Transverse colon (tissue), 4 donors: ENCODE data around the gene ECM2. TPM values are rescaled to one million over a fixed set of nuclear protein-coding genes. Genes with fewer than 3 reads are reported as not detected.

Experiments
- DNase-seq: peaks from one replicate; pipeline ENCODE4 v3.0.0-alpha.2; 2019
- H3K27ac ChIP-seq, 4 donors: fragments of 200-600 bp; sonication (generic); 2 replicates each; pipeline ENCODE4 v1.5.1; 2016 to 2018; ENCODE audit warnings: inconsistent platforms in 4 of 4
- H3K27me3 ChIP-seq: fragments of 200-600 bp; sonication (generic); 2 replicates; pipeline ENCODE4 v1.5.1; 2017; ENCODE audit warnings: inconsistent platforms
- H3K36me3 ChIP-seq, 4 donors: fragments of 200-600 bp; sonication (generic); 2 replicates each; pipeline ENCODE4 v1.5.1; 2017 to 2019; ENCODE audit warnings: inconsistent platforms in 4 of 4
- H3K4me1 ChIP-seq, 4 donors: fragments of 200-600 bp; sonication (generic); 2 replicates each; pipeline ENCODE4 v1.5.1; 2017 to 2020; ENCODE audit warnings: inconsistent platforms in 4 of 4
- H3K4me3 ChIP-seq, 4 donors: fragments of 200-600 bp; sonication (generic); 1 replicate in 1 of 4; 2 replicates in 3 of 4; pipeline versions ENCODE4 v1.5.1 to v1.6.1; 2017 to 2019; ENCODE audit warnings: inconsistent platforms in 4 of 4
- H3K9me3 ChIP-seq, 2 donors: fragments of 200-600 bp; sonication (generic); 2 replicates each; pipeline ENCODE4 v1.5.1; 2017 to 2019; ENCODE audit warnings: inconsistent platforms in 2 of 2
- EP300 ChIP-seq: sonication (generic); formaldehyde crosslinking; IDR thresholded peaks from one replicate; pipeline ENCODE4 v1.6.1; 2017; ENCODE audit warnings: antibody characterized with exemption, low read depth
- POLR2A ChIP-seq: fragments of 450-650 bp; IDR thresholded peaks from one replicate; pipeline ENCODE4 v1.6.1; 2016; ENCODE audit warnings: antibody characterized with exemption, mild to moderate bottlenecking, moderate library complexity
- POLR2AphosphoS5 ChIP-seq, 3 donors: sonication (generic); formaldehyde crosslinking; IDR thresholded peaks; one replicate each; pipeline ENCODE4 v1.6.1; 2016; ENCODE audit warnings: antibody characterized with exemption in 3 of 3
- WGBS, 2 donors: methylation state at CpG; one replicate each; pipeline ENCODE4 v1.1.5; 2018; ENCODE audit warnings: low coverage in 1 of 2; 5-methylcytosine and 5-hydroxymethylcytosine counted together
- in situ Hi-C, 4 donors: fragments of 200-750 bp; cut with MboI; loops; one replicate each; pipeline versions ENCODE4 v1.15.0 to v1.15.1; 2017; ENCODE audit warnings: low sequenced_read_pairs in 3 of 4, low pct_ligation_motif_present in 1 of 4, low pct_unique_long_range_greater_than_20kb in 1 of 4
- intact Hi-C: fragments of 100-400 bp; cut with DNase I; formaldehyde crosslinking; loops from one replicate; pipeline ENCODE4 v1.15.1; 2023; ENCODE audit warnings: low total_unique reads
- total RNA-seq, 4 donors: library from RNA; depleted of rRNA; stranded (reverse); fragments of >200 nt; gene quantifications; one replicate each; pipeline ENCODE4 v1.1.0, GENCODE V29; 2016
- TF ChIP-seq, protein P1 (sequence below), 5 experiments: fragments of 200-600 bp in 3 of 5; fragments of 450-650 bp in 2 of 5; sonication (generic) in 3 of 5; IDR thresholded peaks; 1 replicate in 2 of 5; 2 replicates in 3 of 5; pipeline ENCODE4 v1.5.1; 2016 to 2017; ENCODE audit warnings: antibody characterized with exemption in 5 of 5, inconsistent platforms in 3 of 5, mild to moderate bottlenecking in 2 of 5, moderate library complexity in 1 of 5

The ECM2 gene
- total RNA-seq, 4 donors from 2014 or later = 0.37 to 7.2 (median 3.1) TPM

DNA sequence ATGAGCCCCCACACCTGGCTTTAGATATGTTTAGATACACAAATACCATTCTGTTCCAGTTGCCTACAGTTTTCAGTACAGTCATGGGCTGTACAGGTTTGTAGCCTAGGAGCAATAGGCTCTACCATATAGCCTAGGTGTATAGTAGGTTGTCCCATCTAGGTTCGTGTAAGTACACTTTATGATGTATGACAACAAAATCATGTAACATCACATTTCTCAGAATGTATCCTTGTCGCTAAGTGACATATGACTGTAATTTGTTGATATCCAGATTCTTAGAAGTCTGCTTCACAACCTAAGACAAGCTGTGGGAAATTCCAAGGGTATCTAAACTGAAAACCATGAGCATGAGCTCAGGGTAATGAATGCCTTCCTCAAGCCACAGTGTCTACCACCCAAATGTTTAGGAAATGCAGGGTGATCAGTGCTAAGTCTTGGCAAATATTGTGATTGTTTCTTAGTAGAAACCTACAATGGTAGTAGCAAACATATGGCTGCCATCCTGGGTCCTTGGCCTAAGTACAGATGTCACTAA, 8.4 kb downstream of the ECM2 start:
- WGBS, 2 donors = 74 to 88% methylated on average over 2 of the region's 2 CpGs
- in situ Hi-C loops = no loop called here
- no peak for DNase-seq

DNA sequence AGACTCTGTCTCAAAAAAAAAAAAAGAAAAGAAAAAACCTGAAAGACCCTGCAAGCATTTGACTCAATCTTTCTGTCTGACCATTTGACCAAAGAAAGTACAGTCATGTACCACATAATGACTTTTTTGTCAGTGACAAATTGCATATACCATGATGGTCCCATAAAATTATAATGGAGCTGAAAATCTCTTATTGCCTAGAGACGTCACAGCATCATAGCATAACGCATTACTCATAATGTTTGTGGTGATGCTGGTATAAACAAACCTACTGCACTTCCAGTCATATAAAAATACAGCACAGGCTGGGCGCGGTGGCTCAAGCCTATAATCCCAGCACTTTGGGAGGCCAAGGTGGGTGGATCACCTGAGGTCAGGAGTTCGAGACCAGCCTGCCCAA, 10.5 kb downstream of the ECM2 start:
- intact Hi-C loops (no loop called here), in situ Hi-C loops (no loop called here)
- H3K9me3 ChIP-seq = no peaks in the 10 kb centered on the region
- TF ChIP-seq EP300 (no peak), POLR2A (no peak), POLR2AphosphoS5 (IDR thresholded peaks at IDR 0.05) (no peak)
- TF ChIP-seq, protein P1, sequence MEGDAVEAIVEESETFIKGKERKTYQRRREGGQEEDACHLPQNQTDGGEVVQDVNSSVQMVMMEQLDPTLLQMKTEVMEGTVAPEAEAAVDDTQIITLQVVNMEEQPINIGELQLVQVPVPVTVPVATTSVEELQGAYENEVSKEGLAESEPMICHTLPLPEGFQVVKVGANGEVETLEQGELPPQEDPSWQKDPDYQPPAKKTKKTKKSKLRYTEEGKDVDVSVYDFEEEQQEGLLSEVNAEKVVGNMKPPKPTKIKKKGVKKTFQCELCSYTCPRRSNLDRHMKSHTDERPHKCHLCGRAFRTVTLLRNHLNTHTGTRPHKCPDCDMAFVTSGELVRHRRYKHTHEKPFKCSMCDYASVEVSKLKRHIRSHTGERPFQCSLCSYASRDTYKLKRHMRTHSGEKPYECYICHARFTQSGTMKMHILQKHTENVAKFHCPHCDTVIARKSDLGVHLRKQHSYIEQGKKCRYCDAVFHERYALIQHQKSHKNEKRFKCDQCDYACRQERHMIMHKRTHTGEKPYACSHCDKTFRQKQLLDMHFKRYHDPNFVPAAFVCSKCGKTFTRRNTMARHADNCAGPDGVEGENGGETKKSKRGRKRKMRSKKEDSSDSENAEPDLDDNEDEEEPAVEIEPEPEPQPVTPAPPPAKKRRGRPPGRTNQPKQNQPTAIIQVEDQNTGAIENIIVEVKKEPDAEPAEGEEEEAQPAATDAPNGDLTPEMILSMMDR (IDR thresholded peaks at IDR 0.05) = no peak
- H3K27ac ChIP-seq = no peak overlapping the region
- DNase-seq = no peak
- no peaks in the 10 kb centered on the region for H3K27me3 ChIP-seq
- H3K4me3 ChIP-seq = no peak overlapping the region
- 90% methylated on average over 5 of the region's 5 CpGs; no CpG with 5 or more reads in 1 of the 2 donors for WGBS, 2 donors
- H3K36me3 ChIP-seq = no peaks in the 10 kb centered on the region
- no peaks in the 10 kb centered on the region for H3K4me1 ChIP-seq

More for the DNA sequence above, 8.4 kb downstream of the ECM2 start:
- Histone ChIP-seq H3K36me3 (no peaks in the 10 kb centered on the region), H3K9me3 (no peaks in the 10 kb centered on the region), H3K27ac (no peak overlapping the region), H3K27me3 (no peaks in the 10 kb centered on the region), H3K4me3 (no peak overlapping the region), H3K4me1 (no peaks in the 10 kb centered on the region)
- intact Hi-C loops = no loop called here
- TF ChIP-seq EP300 (no peak), POLR2AphosphoS5 (IDR thresholded peaks at IDR 0.05) (no peak), POLR2A (no peak)
- TF ChIP-seq, protein P1 (IDR thresholded peaks at IDR 0.05) = no peak

DNA sequence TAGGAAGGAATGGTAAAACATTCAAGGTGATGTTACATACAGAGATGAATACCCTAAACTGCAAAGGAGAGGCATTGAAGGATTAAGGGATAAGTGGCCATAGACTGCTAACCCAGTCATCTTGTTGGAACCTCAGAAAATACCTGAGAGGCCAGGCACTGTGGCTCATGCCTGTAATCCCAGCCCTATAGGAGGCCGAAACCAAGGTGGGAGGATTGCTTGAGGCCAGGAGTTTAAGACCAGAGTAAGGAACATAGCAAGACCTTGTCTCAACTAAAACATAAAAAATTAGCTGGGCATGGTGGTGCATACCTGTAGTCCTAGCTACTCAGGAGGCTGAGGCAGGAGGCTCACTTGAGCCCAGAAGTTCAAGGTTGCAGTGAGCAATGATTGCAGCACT, 10.9 kb downstream of the ECM2 start:
- H3K4me1 ChIP-seq = no peaks in the 10 kb centered on the region
- no peaks in the 10 kb centered on the region for H3K36me3 ChIP-seq
- H3K27me3 ChIP-seq = no peaks in the 10 kb centered on the region
- DNase-seq = no peak
- no peak overlapping the region for H3K4me3 ChIP-seq
- TF ChIP-seq POLR2A (no peak), EP300 (no peak), POLR2AphosphoS5 (IDR thresholded peaks at IDR 0.05) (no peak)
- TF ChIP-seq, protein P1 (IDR thresholded peaks at IDR 0.05) = no peak
- no peak overlapping the region for H3K27ac ChIP-seq
- H3K9me3 ChIP-seq = no peaks in the 10 kb centered on the region
- WGBS, 2 donors = 100% methylated on average over 1 of the region's 1 CpG
- in situ Hi-C loops (no loop called here), intact Hi-C loops (no loop called here)

DNA sequence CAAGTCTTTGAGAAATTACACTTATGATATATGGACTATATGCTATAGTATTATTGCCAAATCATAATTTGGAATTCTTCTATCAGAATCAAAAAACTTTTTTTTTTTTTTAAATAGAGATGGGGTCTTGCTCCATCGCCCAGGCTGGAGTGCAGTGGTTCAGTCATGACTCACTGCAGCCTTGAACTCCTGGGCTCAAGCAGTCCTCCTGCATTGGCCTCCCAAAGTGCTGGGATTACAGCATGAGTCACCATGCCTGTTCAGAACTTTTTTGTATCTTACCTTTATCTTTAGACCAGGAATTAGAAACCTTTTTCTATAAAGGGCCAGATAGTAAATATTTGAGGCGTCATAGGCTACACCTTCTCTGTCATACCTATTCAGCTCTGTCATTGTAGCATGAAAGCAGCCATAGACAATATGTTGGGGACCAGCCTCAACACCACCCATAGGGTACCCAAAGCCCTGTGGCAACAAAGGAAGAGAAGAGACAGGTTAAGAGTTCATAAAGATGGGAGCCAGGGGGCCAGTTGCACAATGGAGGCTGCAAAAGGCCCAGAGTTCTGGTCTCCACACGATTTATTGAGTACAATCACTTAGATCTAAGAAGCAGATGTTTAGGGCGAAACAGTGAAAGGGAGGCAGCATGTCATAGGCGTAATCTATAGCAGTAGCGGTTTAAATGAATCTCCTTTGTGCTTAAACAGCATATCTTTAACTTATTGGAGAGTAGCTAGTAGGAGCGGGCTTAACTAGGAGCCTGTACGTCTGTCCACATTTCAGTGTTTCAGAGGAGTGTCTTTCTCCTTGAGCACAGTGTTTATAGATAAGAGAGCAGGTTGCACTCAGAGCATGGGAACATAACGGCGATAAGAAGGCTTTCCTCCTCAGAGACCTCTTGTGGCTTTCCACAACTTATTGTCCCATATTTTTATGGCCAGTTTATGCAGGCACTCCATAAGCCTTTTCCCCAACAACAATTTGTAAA, 12.5 kb downstream of the ECM2 start:
- no peak for DNase-seq
- Histone ChIP-seq H3K36me3 (no peaks in the 10 kb centered on the region), H3K27ac (no peak overlapping the region), H3K4me3 (no peak overlapping the region), H3K27me3 (no peaks in the 10 kb centered on the region), H3K4me1 (no peaks in the 10 kb centered on the region), H3K9me3 (no peaks in the 10 kb centered on the region)
- TF ChIP-seq, protein P1 (IDR thresholded peaks at IDR 0.05) = no peak
- TF ChIP-seq EP300 (no peak), POLR2A (no peak), POLR2AphosphoS5 (IDR thresholded peaks at IDR 0.05) (no peak)
- 78 to 85% methylated on average over 9 to 10 of the region's 10 CpGs for WGBS, 2 donors
- intact Hi-C loops (no loop called here), in situ Hi-C loops (no loop called here)
